Body of pancreas (tissue), 4 donors: ENCODE data around the gene PARD6B.

Experiments
- POLR2A ChIP-seq, 3 donors: fragments of 450-650 bp; IDR thresholded peaks; one replicate each; pipeline ENCODE4 v1.6.1; 2016; ENCODE audit warnings: antibody characterized with exemption in 3 of 3, mild to moderate bottlenecking in 2 of 3
- TF ChIP-seq, protein P1 (sequence below), 7 experiments: fragments of 450-650 bp in 4 of 7; fragments of 200-600 bp in 3 of 7; sonication (generic) in 3 of 7; IDR thresholded peaks; one replicate each; pipeline ENCODE4 v1.5.1; 2016 to 2019; ENCODE audit warnings: antibody characterized with exemption in 7 of 7

GRCh38 chr20:50747275-50747674 lies 15.9 kb downstream of the PARD6B start:
- TF ChIP-seq, protein P1, sequence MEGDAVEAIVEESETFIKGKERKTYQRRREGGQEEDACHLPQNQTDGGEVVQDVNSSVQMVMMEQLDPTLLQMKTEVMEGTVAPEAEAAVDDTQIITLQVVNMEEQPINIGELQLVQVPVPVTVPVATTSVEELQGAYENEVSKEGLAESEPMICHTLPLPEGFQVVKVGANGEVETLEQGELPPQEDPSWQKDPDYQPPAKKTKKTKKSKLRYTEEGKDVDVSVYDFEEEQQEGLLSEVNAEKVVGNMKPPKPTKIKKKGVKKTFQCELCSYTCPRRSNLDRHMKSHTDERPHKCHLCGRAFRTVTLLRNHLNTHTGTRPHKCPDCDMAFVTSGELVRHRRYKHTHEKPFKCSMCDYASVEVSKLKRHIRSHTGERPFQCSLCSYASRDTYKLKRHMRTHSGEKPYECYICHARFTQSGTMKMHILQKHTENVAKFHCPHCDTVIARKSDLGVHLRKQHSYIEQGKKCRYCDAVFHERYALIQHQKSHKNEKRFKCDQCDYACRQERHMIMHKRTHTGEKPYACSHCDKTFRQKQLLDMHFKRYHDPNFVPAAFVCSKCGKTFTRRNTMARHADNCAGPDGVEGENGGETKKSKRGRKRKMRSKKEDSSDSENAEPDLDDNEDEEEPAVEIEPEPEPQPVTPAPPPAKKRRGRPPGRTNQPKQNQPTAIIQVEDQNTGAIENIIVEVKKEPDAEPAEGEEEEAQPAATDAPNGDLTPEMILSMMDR (IDR thresholded peaks at IDR 0.05), result no peak
- no peak for TF ChIP-seq POLR2A (IDR thresholded peaks at IDR 0.05)
